ENCODE measurements around the gene OR52A1.

DNA sequence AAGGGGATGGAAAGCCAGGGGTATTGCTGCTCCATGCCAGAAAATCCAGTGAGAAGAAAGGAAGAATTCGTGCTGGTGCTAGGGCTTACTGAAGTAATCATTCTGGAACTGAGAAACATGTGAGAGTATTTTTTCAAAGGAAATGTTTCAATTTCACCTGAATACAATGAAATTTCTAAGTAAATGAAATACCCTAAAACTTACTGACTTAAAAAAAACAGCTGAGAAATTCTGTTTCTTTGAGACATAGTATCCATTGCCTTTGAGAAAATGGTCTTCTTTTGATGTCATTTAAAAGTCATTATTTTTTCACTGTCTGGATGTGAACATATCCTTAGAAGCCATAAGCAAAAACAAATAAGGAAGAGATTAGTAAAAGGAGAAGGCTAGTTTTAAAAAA is 46.0 kb upstream of the OR52A1 start, which contains the start of gene OR51V1:
- TF ChIP-seq, protein P1, sequence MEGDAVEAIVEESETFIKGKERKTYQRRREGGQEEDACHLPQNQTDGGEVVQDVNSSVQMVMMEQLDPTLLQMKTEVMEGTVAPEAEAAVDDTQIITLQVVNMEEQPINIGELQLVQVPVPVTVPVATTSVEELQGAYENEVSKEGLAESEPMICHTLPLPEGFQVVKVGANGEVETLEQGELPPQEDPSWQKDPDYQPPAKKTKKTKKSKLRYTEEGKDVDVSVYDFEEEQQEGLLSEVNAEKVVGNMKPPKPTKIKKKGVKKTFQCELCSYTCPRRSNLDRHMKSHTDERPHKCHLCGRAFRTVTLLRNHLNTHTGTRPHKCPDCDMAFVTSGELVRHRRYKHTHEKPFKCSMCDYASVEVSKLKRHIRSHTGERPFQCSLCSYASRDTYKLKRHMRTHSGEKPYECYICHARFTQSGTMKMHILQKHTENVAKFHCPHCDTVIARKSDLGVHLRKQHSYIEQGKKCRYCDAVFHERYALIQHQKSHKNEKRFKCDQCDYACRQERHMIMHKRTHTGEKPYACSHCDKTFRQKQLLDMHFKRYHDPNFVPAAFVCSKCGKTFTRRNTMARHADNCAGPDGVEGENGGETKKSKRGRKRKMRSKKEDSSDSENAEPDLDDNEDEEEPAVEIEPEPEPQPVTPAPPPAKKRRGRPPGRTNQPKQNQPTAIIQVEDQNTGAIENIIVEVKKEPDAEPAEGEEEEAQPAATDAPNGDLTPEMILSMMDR (conservative IDR thresholded peaks at IDR 0.05 in 1 of 2, IDR thresholded peaks at IDR 0.05 in 1 of 2; ENCODE audit: low read depth in 1 of 2, low read length in 2 of 2): no peak
- no peak for TF ChIP-seq EZH2 (IDR thresholded peaks at IDR 0.05; ENCODE audit: low read length, missing control alignments)
